ENCODE data around the gene GMPR.
"Not testable (repeated sequence)": the region's sequence is repeated elsewhere in the genome, so short reads cannot be mapped to it uniquely, and the experiment has no call there.

Gene GMPR

DNA sequence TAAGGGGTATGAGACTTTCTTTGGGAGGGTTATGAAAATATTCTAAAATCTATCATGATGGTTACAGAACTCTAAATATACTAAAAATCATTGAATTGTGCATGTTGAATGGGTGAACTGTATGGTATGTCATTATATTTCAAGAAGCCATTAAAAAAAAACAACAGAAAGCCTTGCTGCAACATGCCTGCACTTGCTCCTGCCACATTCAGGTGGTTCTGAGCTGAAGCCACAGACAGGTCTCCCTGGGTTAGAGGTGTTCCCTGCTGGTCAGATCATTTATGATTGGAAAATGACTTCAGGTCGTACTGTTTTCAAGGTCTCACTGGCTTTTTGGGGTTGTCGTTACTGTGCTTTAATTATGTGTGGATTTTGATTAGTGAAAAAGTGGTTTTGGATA is 13.3 kb downstream of the GMPR start:
- Histone ChIP-seq H3K9me3 (ENCODE audit: insufficient read depth, low read depth, low read length) (no peaks in the 10 kb centered on the region), H3K9ac (ENCODE audit: low read depth, low read length) (no peak overlapping the region), H3K36me3 (ENCODE audit: insufficient read depth, low read length) (no peaks in the 10 kb centered on the region), H3K27me3 (ENCODE audit: insufficient read depth, low read length) (no peaks in the 10 kb centered on the region), H3K4me3 (ENCODE audit: low read length) (no peak overlapping the region), H3K4me1 (ENCODE audit: insufficient read depth, low read length) (peaks cover 10% of the 10 kb centered on the region; the same call in 1 of the 2 replicates), H3K27ac (ENCODE audit: low read depth, low read length) (no peak overlapping the region)
- WGBS, result 94% methylated on average over 2 of the region's 2 CpGs

DNA sequence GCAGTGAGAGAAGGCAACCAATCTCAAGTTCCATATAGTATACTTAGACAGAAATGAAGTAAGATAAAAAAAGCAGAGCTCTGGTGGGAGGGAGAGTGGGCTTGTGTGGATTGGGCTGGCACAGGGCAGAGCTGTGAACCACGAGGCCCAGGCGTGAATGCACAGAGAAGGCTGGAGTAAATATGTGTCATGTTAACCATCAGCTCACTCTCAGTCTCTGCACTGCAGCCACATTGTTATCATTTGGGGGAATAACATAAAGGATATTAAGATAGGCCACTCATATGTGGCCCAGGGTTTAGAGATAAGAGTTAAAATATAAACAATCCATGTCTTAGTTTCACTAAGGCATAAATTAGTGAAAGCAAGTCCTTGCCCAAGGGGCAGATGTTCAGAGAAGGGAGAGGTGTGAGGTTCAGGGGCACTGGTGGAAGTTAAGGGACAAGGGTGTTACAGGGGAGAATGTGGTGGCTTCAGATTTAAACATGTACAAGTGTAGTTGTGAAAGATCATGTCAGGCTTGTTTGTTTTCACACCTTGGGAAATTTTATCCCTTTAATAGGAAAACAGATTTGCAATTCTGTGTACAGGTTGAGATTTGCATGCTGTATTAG is 14.4 kb downstream of the GMPR start:
- Histone ChIP-seq H3K9ac (ENCODE audit: low read depth, low read length) (no peak overlapping the region), H3K4me3 (ENCODE audit: low read length) (no peak overlapping the region), H3K27me3 (ENCODE audit: insufficient read depth, low read length) (no peaks in the 10 kb centered on the region), H3K9me3 (ENCODE audit: insufficient read depth, low read depth, low read length) (no peaks in the 10 kb centered on the region), H3K27ac (ENCODE audit: low read depth, low read length) (no peak overlapping the region), H3K4me1 (ENCODE audit: insufficient read depth, low read length) (peaks cover 10% of the 10 kb centered on the region; the same call in 1 of the 2 replicates), H3K36me3 (ENCODE audit: insufficient read depth, low read length) (no peaks in the 10 kb centered on the region)
- 89% methylated on average over 2 of the region's 2 CpGs for WGBS

GRCh38 chr6:16253399-16254144 is 15.2 kb downstream of the GMPR start:
- no peaks in the 10 kb centered on the region for H3K36me3 ChIP-seq (ENCODE audit: insufficient read depth, low read length)
- H3K27me3 ChIP-seq (ENCODE audit: insufficient read depth, low read length), result no peaks in the 10 kb centered on the region
- H3K9me3 ChIP-seq (ENCODE audit: insufficient read depth, low read depth, low read length), result no peaks in the 10 kb centered on the region
- peaks cover 15% of the 10 kb centered on the region; the same call in 1 of the 2 replicates for H3K4me1 ChIP-seq (ENCODE audit: insufficient read depth, low read length)
- no peak overlapping the region for H3K27ac ChIP-seq (ENCODE audit: low read depth, low read length)
- WGBS, result 94% methylated on average over 10 of the region's 10 CpGs
- no peak overlapping the region for H3K4me3 ChIP-seq (ENCODE audit: low read length)
- no peak overlapping the region for H3K9ac ChIP-seq (ENCODE audit: low read depth, low read length)

DNA sequence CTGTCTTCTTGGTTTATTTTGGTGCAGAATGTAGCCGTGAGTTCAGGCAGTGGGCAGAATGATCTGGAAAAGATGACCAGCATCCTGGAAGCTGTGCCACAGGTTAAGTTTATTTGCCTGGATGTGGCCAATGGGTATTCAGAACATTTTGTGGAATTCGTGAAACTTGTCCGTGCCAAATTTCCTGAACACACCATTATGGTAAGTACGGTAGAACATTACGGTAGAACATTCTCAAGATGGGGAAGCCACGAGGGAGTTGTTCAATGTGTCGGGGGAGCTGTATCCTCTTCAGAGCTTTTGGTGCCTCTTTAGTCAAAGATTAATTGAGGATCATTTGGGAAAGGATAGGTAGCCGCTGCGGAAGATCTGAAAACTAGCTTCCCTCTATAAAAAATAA is 16.1 kb downstream of the GMPR start:
- Histone ChIP-seq H3K27me3 (ENCODE audit: insufficient read depth, low read length) (no peaks in the 10 kb centered on the region), H3K4me3 (ENCODE audit: low read length) (no peak overlapping the region), H3K9ac (ENCODE audit: low read depth, low read length) (no peak overlapping the region), H3K36me3 (ENCODE audit: insufficient read depth, low read length) (no peaks in the 10 kb centered on the region), H3K27ac (ENCODE audit: low read depth, low read length) (no peak overlapping the region), H3K4me1 (ENCODE audit: insufficient read depth, low read length) (peaks cover 14% of the 10 kb centered on the region; the same call in 1 of the 2 replicates), H3K9me3 (ENCODE audit: insufficient read depth, low read depth, low read length) (no peaks in the 10 kb centered on the region)
- 93% methylated on average over 7 of the region's 9 CpGs for WGBS

- no peak overlapping the region for H3K27ac ChIP-seq (ENCODE audit: low read depth, low read length)
- no peak overlapping the region for H3K9ac ChIP-seq (ENCODE audit: low read depth, low read length)
- no peaks in the 10 kb centered on the region for H3K9me3 ChIP-seq (ENCODE audit: insufficient read depth, low read depth, low read length)
- no peaks in the 10 kb centered on the region for H3K27me3 ChIP-seq (ENCODE audit: insufficient read depth, low read length)
- no peak overlapping the region for H3K4me3 ChIP-seq (ENCODE audit: low read length)
- peaks cover 7% of the 10 kb centered on the region; the same call in 1 of the 2 replicates for H3K4me1 ChIP-seq (ENCODE audit: insufficient read depth, low read length)
- WGBS, result 91% methylated on average over 2 of the region's 2 CpGs
- H3K36me3 ChIP-seq (ENCODE audit: insufficient read depth, low read length), result no peaks in the 10 kb centered on the region
Measured at GRCh38 chr6:16256781-16257180, 18.4 kb downstream of the GMPR start.

GRCh38 chr6:16257999-16258708 is 19.8 kb downstream of the GMPR start:
- Histone ChIP-seq H3K9me3 (ENCODE audit: insufficient read depth, low read depth, low read length) (no peaks in the 10 kb centered on the region), H3K36me3 (ENCODE audit: insufficient read depth, low read length) (no peaks in the 10 kb centered on the region), H3K9ac (ENCODE audit: low read depth, low read length) (no peak overlapping the region), H3K27me3 (ENCODE audit: insufficient read depth, low read length) (no peaks in the 10 kb centered on the region), H3K4me1 (ENCODE audit: insufficient read depth, low read length) (peaks cover 7% of the 10 kb centered on the region; the same call in 1 of the 2 replicates), H3K27ac (ENCODE audit: low read depth, low read length) (no peak overlapping the region; the same call in 1 of the 2 replicates), H3K4me3 (ENCODE audit: low read length) (no peak overlapping the region)
- 54% methylated on average over 7 of the region's 7 CpGs for WGBS

DNA sequence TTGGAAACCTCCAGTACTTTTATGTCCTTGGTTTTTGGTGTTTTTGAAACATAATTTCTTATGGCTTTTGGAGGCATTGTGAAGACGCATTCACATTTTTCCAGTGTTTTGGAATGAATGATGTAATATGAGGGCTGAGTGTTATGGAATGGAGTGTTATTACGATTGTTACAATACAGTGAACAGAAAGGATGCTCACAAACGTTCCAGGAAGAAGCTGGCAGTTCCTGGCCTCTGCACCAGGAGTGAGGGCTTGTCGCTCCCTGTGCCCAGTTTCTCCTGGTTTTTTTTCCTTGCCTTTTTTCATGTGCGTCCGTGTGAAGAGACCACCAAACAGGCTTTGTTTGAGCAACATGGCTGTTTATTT is 20.3 kb downstream of the GMPR start:
- H3K9ac ChIP-seq (ENCODE audit: low read depth, low read length), result no peak overlapping the region
- no peak overlapping the region; the same call in 1 of the 2 replicates for H3K27ac ChIP-seq (ENCODE audit: low read depth, low read length)
- no peaks in the 10 kb centered on the region for H3K27me3 ChIP-seq (ENCODE audit: insufficient read depth, low read length)
- 75% methylated on average over 6 of the region's 6 CpGs for WGBS
- no peaks in the 10 kb centered on the region for H3K9me3 ChIP-seq (ENCODE audit: insufficient read depth, low read depth, low read length)
- no peak overlapping the region for H3K4me3 ChIP-seq (ENCODE audit: low read length)
- H3K4me1 ChIP-seq (ENCODE audit: insufficient read depth, low read length), result peaks cover 7% of the 10 kb centered on the region; the same call in 1 of the 2 replicates
- no peaks in the 10 kb centered on the region for H3K36me3 ChIP-seq (ENCODE audit: insufficient read depth, low read length)

DNA sequence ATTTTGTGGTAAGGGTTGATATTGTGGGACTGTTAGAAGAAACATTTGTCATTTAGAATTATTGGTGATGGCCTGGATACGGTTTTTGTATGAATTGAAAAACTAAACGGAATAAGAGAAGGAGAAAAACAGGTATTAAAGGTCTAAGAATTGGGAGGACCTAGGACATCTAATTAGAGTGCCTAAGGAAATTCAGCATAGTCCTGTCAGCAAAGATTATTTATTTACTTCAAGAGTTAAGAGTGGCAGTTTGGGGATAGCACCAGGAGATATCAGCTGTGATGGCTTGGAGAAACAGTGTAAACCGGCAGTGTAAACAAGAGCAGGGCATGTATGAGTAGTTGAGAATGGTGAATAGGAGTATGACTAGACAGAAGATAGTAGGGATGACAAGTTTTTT is 21.2 kb downstream of the GMPR start:
- not testable (repeated sequence) for H3K4me1 ChIP-seq (ENCODE audit: insufficient read depth, low read length); H3K36me3 ChIP-seq (ENCODE audit: insufficient read depth, low read length); H3K4me3 ChIP-seq (ENCODE audit: low read length); H3K27me3 ChIP-seq (ENCODE audit: insufficient read depth, low read length); H3K9ac ChIP-seq (ENCODE audit: low read depth, low read length); H3K9me3 ChIP-seq (ENCODE audit: insufficient read depth, low read depth, low read length); H3K27ac ChIP-seq (ENCODE audit: low read depth, low read length)
- 78% methylated on average over 2 of the region's 3 CpGs for WGBS

- H3K4me3 ChIP-seq (ENCODE audit: low read length); H3K36me3 ChIP-seq (ENCODE audit: insufficient read depth, low read length); H3K27me3 ChIP-seq (ENCODE audit: insufficient read depth, low read length); H3K4me1 ChIP-seq (ENCODE audit: insufficient read depth, low read length); H3K9ac ChIP-seq (ENCODE audit: low read depth, low read length); H3K9me3 ChIP-seq (ENCODE audit: insufficient read depth, low read depth, low read length); H3K27ac ChIP-seq (ENCODE audit: low read depth, low read length): not testable (repeated sequence)
- WGBS, result 81% methylated on average over 9 of the region's 9 CpGs
Measured at GRCh38 chr6:16260602-16261001, 22.2 kb downstream of the GMPR start.

DNA sequence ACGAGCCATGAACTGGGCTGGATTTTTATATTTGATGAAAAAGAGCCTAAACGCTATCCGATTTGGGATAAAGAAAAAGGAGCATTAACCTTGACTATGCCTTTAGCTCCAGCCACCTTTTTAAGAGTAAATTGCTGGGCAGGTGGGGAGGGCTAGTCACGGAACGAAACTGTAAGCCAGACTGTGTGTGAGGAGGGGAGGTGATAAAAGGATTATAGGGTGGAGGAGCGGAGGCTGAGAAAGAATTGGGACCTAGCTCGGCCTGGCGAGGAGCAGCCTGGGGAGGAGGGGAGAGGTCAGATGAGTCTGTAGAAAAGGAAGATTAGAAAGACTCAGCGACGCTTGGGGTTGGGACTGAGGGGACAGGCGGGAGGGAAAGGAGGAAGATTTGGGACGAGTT is 24.4 kb downstream of the GMPR start:
- not testable (repeated sequence) for H3K4me1 ChIP-seq (ENCODE audit: insufficient read depth, low read length); H3K4me3 ChIP-seq (ENCODE audit: low read length); H3K27ac ChIP-seq (ENCODE audit: low read depth, low read length); H3K9ac ChIP-seq (ENCODE audit: low read depth, low read length); H3K9me3 ChIP-seq (ENCODE audit: insufficient read depth, low read depth, low read length); H3K27me3 ChIP-seq (ENCODE audit: insufficient read depth, low read length); H3K36me3 ChIP-seq (ENCODE audit: insufficient read depth, low read length)
- WGBS, result 36% methylated on average over 9 of the region's 12 CpGs

DNA sequence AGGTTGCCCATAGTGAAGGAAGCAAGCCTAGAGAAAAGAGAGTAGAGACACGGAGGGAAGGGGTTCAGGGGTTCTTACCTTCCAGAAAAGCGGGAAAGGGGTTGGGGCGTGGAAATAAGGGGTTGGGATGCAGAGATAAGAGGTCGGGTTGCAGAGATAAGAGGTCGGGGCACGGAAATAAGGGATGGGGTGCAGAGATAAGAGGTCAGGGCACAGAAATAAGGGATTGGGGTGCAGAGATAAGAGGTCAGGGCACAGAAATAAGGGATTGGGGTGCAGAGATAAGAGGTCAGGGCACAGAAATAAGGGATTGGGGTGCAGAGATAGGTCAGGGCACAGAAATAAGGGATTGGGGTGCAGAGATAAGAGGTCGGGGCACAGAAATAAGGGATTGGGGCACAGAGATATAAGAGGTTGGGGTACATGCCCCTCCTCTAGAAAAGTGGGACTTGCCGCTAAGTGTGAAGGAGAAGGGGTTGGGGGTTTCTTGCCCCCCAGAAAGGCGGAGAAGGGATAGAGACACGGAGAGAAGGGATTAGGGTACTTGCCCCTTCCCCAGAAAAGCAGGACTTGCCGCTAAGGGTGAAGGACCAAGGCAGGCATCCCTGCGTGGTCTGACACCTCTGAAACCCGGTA is 25.2 kb downstream of the GMPR start:
- not testable (repeated sequence) for H3K4me1 ChIP-seq (ENCODE audit: insufficient read depth, low read length); H3K27me3 ChIP-seq (ENCODE audit: insufficient read depth, low read length); H3K9me3 ChIP-seq (ENCODE audit: insufficient read depth, low read depth, low read length); H3K9ac ChIP-seq (ENCODE audit: low read depth, low read length); H3K36me3 ChIP-seq (ENCODE audit: insufficient read depth, low read length); H3K27ac ChIP-seq (ENCODE audit: low read depth, low read length)
- H3K4me3 ChIP-seq (ENCODE audit: low read length), result 0 out of 2 replicates have a peak overlapping the region, but pooled peaks have one; percentile 2
- WGBS, result 66% methylated on average over 13 of the region's 13 CpGs

Measured in HUES64 (cell line).